H7 (cell line): Measurements from ENCODE around the gene HNRNPH3. TPM values are rescaled to one million over a fixed set of nuclear protein-coding genes. Genes with fewer than 3 reads are reported as not detected.

Experiments used
- DNase-seq: peaks from one replicate; pipeline ENCODE4 v3.0.0; 2012
- H3K27me3 ChIP-seq: 2 replicates; pipeline ENCODE4 v1.6.0; 2011; ENCODE audit warnings: mild to moderate bottlenecking, low read length; ENCODE audit not compliant: control insufficient read depth, insufficient read depth
- H3K36me3 ChIP-seq: replicated peaks from 2 replicates; pipeline ENCODE4 v1.5.1; 2011; ENCODE audit warnings: low read length; ENCODE audit not compliant: control insufficient read depth, insufficient read depth
- H3K4me3 ChIP-seq: 2 replicates; pipeline ENCODE4 v1.5.1; 2011; ENCODE audit warnings: low read depth, mild to moderate bottlenecking, control low read depth, low read length, moderate library complexity; ENCODE audit not compliant: insufficient read depth
- total RNA-seq: library from RNA; depleted of rRNA; stranded (reverse); fragments of >200 nt; shearing (Covaris generic); gene quantifications from 2 replicates; pipeline ENCODE4 v1.2.3, GENCODE V29; 2014

Gene HNRNPH3
- total RNA-seq, 1 experiment from 2014 or later = 12.5 TPM

- peaks cover 27% of the 10 kb centered on the region for H3K36me3 ChIP-seq
- no peak for DNase-seq
- H3K4me3 ChIP-seq = no peak overlapping the region
- H3K27me3 ChIP-seq = no peaks in the 10 kb centered on the region
These were observed 11.1 kb downstream of the HNRNPH3 start for GRCh38 chr10:68342909-68343516.

GRCh38 chr10:68345621-68346020 lies 13.8 kb downstream of the HNRNPH3 start:
- H3K4me3 ChIP-seq = no peak overlapping the region
- no peak for DNase-seq
- H3K27me3 ChIP-seq = no peaks in the 10 kb centered on the region
- H3K36me3 ChIP-seq = peaks cover 14% of the 10 kb centered on the region

- Histone ChIP-seq H3K4me3 (no peak overlapping the region), H3K27me3 (no peaks in the 10 kb centered on the region), H3K36me3 (peaks cover 9% of the 10 kb centered on the region)
- no peak for DNase-seq
These were observed 14.9 kb downstream of the HNRNPH3 start for GRCh38 chr10:68346774-68347173.

GRCh38 chr10:68348265-68348741 lies 16.4 kb downstream of the HNRNPH3 start:
- peak; percentile 43 for DNase-seq
- no peaks in the 10 kb centered on the region for H3K27me3 ChIP-seq
- peaks cover 1% of the 10 kb centered on the region; the same call in 1 of the 2 replicates for H3K36me3 ChIP-seq
- no peak overlapping the region for H3K4me3 ChIP-seq

GRCh38 chr10:68353537-68353936 lies 21.7 kb downstream of the HNRNPH3 start:
- Histone ChIP-seq H3K36me3 (peaks cover 1% of the 10 kb centered on the region), H3K4me3 (no peak overlapping the region), H3K27me3 (no peaks in the 10 kb centered on the region)
- DNase-seq = no peak

GRCh38 chr10:68359189-68359588 lies 27.3 kb downstream of the HNRNPH3 start:
- DNase-seq = no peak
- Histone ChIP-seq H3K4me3 (no peak overlapping the region), H3K36me3 (peaks cover 2% of the 10 kb centered on the region), H3K27me3 (no peaks in the 10 kb centered on the region)

GRCh38 chr10:68362590-68362989 lies 30.7 kb downstream of the HNRNPH3 start:
- DNase-seq = no peak
- H3K4me3 ChIP-seq = no peak overlapping the region
- no peaks in the 10 kb centered on the region for H3K27me3 ChIP-seq
- peaks cover 4% of the 10 kb centered on the region for H3K36me3 ChIP-seq

GRCh38 chr10:68364101-68364886 lies 32.4 kb downstream of the HNRNPH3 start:
- H3K36me3 ChIP-seq = peaks cover 4% of the 10 kb centered on the region
- no peak overlapping the region for H3K4me3 ChIP-seq
- DNase-seq = no peak
- H3K27me3 ChIP-seq = no peaks in the 10 kb centered on the region

- Histone ChIP-seq H3K36me3 (peaks cover 4% of the 10 kb centered on the region), H3K27me3 (no peaks in the 10 kb centered on the region), H3K4me3 (no peak overlapping the region)
- no peak for DNase-seq
These were observed 33.7 kb downstream of the HNRNPH3 start for GRCh38 chr10:68365611-68366010.

- DNase-seq = no peak
- Histone ChIP-seq H3K4me3 (no peak overlapping the region), H3K36me3 (peaks cover 2% of the 10 kb centered on the region), H3K27me3 (no peaks in the 10 kb centered on the region)
These were observed 34.7 kb downstream of the HNRNPH3 start for GRCh38 chr10:68366600-68366999.

GRCh38 chr10:68367121-68367520 lies 35.3 kb downstream of the HNRNPH3 start:
- no peak for DNase-seq
- Histone ChIP-seq H3K36me3 (peaks cover 2% of the 10 kb centered on the region), H3K27me3 (no peaks in the 10 kb centered on the region), H3K4me3 (no peak overlapping the region)

- H3K4me3 ChIP-seq = no peak overlapping the region
- H3K27me3 ChIP-seq = no peaks in the 10 kb centered on the region
- no peak for DNase-seq
- H3K36me3 ChIP-seq = no peaks in the 10 kb centered on the region; the same call in 1 of the 2 replicates
These were observed 39.7 kb downstream of the HNRNPH3 start for GRCh38 chr10:68371604-68372003.

GRCh38 chr10:68385740-68386139 lies 53.9 kb downstream of the HNRNPH3 start:
- DNase-seq = no peak
- Histone ChIP-seq H3K36me3 (no peaks in the 10 kb centered on the region; the same call in 1 of the 2 replicates), H3K4me3 (no peak overlapping the region), H3K27me3 (no peaks in the 10 kb centered on the region)
